A204.1 (cell line): Measurements from ENCODE around the gene RRM2.
A peak's percentile ranks its signal among the peaks of the same experiment; 100 is the strongest.
"Not testable (repeated sequence)": the region's sequence is repeated elsewhere in the genome, so short reads cannot be mapped to it uniquely, and the experiment has no call there.

Source experiments
- FAIRE-seq: peaks from 2 replicates; lab custom pipeline; 2012; peaks lifted over from hg19 to GRCh38; lab: Jason Lieb, UNC

The RRM2 gene

DNA sequence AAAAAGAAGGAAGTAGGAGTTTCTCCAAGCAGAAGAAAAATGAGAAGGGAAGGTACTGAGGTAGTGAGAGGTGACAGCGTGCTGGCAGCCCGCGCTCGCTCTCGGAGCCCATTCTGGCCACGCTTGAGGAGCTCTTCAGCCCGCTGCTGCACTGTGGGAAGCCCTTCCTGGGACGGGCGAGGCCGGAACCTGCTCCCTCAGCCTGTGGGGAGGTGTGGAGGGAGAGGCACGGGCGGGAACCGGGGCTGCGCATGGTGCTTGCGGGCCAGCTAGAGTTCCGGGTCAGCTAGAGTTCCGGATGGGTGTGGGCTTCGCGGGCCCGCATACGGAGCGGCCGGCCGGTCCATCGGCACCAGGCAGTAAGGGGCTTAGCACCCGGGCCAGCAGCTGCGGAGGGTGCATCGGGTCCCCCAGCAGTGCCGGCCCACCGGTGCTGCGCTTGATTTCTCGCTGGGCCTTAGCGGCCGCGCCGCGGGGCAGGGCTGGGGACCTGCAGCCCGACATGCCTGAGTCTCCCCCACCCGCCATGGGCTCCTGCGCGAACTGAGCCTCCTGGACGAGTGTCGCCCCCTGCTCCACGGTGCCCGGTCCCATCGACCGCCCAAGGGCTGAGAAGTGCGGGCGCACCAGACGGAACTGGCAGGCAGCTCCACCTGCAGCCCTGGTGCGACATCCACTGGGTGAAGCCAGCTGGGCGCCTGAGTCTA lies 31.2 kb upstream of the RRM2 start:
- no peak for FAIRE-seq

GRCh38 chr2:10091889-10092244 lies 30.7 kb upstream of the RRM2 start:
- FAIRE-seq: not testable (repeated sequence)

DNA sequence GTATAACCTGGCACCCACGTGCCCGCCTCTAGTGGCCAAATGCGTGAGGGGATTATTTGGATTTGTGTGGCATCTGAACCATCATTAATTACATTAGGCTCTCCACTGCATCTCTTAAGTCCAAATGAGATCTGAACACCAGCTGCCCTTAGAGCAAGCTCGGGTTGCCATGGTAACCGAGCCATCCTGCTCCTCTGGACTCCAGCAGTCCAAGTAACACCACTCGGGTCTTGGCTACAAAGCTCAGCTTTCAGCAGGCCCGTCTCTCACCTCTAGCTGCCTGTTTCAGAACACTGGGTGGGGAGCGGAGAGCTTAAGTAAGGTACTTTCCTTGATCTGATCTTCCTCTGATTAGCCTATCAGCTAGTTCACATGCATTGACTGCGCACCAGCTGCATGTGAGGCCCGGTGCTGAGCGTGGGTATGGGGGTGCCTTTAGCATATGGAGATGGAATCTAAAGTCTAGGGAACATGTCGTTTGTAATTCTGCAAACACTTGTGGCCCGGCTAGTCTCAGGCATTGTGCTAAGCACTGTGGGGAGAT lies 28.2 kb upstream of the RRM2 start:
- FAIRE-seq: no peak

GRCh38 chr2:10095175-10095574 lies 27.4 kb upstream of the RRM2 start:
- no peak for FAIRE-seq

- no peak for FAIRE-seq
Observed at GRCh38 chr2:10096641-10097040, 25.9 kb upstream of the RRM2 start.

- no peak for FAIRE-seq
Observed at GRCh38 chr2:10097352-10098148, 25.0 kb upstream of the RRM2 start.

GRCh38 chr2:10101491-10101890 lies 21.0 kb upstream of the RRM2 start:
- FAIRE-seq: no peak

GRCh38 chr2:10103179-10103578 lies 19.4 kb upstream of the RRM2 start:
- FAIRE-seq: no peak

DNA sequence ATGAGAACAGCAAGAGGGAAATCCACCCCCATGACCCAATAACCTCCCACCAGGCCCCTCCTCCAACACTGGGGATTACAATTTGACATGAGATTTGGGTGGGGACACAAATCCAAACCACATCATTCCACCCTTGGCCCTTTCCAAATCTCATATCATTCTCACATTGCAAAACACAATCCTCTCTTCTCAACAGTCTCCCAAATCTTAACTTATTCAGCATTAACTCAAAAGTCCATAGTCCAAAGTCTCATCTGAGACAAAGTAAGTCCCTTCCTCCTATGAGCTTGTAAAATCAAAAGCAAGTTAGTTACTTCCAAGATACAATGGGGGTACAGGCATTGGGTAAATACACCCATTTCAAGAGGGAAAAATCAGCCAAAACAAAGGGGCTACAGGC lies 17.6 kb upstream of the RRM2 start:
- not testable (repeated sequence) for FAIRE-seq

DNA sequence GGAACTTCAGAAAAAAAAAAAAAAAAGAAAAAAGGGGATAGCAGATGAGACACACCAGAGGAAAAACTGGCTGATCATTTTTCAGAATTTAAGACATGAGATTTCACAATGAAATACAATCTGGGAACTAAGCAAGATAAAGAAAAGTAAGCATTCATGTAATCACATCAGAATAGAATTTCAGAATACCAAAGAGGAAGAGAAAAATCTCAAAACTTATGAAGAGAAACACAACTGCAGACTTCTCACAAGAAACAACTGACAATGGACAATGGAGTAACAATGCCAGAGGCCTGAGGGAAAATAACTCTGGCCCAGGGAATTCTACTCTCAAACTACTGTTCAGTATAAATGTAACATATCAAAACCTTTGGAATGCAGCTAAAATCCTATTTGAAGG lies 13.2 kb upstream of the RRM2 start:
- no peak for FAIRE-seq

- FAIRE-seq: no peak
Observed at GRCh38 chr2:10119027-10119325, 3.6 kb upstream of the RRM2 start.

- FAIRE-seq: no peak
Observed at GRCh38 chr2:10119601-10120157, 2.9 kb upstream of the RRM2 start.

DNA sequence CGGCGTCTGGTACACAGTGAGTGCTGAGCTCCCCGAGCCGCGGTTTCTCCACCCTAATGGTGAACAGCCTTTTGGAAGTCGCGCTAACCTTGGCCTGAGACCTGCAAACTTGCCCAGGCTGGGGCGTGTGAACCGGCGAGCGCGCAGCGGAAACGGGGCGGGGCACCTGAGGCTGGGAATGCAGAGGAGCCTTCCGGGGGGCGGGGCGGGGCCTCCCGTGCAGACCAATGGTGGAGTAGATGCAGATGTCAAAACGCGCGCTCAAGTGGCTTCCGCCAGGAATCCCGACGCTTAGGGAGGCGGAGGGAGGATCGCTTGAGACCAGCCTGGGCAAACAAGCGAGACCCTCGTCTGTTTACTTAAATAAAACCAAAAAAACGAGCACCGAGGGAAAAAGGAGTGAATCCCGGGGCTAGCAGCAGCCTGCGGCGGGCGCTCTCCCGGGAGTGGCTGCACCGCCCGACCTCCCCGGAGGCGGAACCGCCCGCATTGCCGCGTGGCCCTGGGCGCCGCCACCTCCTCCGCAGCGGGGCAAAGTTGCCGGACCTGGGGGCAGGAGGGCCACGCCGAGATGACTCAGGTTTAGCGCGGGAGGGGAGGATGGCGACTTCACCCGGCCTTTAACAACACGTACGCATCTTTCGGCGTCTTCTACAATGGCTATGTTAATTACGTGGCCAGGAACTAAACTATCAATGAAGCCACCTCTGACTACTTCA lies 2.2 kb upstream of the RRM2 start:
- FAIRE-seq: peak; percentile 53

DNA sequence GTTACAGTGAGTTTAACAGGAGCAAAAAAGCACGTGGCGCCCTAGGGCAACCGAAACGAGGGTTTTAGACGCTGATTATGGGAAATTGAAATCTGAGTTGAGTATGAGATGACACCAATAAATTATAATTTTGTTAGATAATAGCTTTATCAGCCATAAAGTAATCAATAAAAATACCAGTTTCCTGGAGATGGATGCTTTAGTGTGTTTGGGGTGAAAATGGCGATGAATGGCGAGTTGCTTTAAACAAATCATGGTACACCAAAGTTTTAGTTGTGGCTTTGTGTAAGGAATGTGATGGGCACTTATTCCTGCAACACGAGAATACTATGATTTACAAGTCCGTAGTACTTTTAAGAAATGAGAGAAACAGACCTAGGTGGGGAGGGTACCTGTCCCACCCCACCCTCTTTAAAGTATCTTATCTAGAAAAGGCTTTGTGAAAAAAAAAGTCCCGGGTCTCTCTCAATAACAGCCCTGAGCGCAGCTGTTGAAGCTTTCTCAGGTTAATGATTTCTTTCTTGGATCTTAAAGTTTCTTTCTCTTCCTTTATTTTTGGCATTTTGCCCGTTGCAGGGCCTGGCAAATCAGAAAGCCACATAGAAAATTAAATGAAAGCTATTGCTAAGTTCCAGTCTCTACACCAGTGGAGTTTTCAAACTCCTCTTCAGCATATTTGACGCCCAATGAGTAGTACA lies 1.5 kb upstream of the RRM2 start:
- FAIRE-seq: no peak

DNA sequence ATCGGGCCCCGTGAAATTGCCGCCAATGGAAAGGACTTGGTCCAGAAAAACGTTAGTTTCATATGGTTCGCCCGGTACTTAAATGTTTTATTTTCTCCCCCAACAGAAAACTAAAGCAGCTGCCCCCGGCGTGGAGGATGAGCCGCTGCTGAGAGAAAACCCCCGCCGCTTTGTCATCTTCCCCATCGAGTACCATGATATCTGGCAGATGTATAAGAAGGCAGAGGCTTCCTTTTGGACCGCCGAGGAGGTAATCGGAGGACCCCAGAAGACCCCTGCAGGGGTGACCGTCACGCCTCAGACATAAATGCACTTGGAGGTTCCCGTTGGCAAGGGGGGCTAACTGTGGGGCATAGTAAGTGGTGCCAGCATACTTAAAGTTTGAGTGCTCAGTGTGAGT lies 742 bp downstream of the RRM2 start:
- FAIRE-seq: no peak

- FAIRE-seq: peak; percentile 88
Observed at GRCh38 chr2:10124538-10125045, 2.1 kb downstream of the RRM2 start.

DNA sequence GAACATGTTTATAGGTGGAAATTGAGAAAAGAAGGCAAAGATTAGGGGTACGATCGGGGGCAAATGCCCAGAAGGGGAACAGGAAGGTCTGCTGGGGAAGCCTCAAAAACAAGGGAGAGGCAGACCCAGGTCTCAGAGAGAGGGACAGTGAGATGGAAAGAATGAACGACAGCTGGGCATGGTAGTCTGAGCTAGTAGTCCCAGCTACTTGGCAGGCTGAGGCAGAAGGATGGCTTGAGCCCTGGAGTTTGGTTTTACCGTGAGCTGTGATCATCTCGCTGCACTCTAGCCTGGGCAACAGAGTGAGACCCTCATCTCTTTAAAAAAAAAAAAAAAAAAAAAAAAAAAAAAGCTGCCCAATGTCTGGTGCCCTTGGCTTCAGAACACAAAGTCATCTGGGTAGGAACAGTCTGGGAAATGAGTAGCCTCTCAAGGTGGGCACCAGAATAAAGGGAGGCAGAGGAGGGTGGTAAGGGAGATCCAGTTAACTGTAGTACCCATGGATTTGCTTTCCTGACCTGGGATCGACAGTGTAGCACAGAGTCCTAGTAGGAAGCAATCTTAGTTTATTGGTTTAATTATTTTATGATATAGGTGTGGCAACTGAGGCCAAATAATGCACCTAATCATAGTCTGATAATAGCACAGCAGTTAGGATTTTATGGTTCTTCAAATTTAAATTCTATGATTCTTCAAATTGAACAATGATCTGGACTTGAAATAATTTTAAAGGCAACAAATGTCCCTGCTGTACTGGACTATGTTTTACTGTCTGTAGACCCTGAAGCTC lies 3.5 kb downstream of the RRM2 start:
- no peak for FAIRE-seq

GRCh38 chr2:10126632-10127026 lies 4.1 kb downstream of the RRM2 start:
- FAIRE-seq: no peak

DNA sequence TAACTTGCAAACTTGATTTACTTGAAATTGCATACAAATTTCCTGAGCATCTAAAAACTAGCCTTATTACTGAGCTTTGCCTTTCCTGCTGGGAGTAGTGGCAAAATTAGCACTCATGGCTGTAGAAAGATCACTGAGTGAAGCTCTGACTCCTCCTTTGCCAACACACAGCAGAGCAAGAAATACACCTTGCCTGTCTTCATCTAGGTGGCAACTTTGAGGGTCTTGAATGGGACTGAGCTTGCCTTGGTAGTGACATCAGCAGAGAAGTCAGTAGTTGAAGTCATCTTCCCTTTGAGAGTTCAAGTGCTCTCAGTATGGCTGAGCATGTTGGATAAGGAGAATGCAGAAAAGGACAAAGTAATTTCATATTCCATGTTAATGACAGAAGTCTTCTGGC lies 5.9 kb downstream of the RRM2 start:
- no peak for FAIRE-seq

DNA sequence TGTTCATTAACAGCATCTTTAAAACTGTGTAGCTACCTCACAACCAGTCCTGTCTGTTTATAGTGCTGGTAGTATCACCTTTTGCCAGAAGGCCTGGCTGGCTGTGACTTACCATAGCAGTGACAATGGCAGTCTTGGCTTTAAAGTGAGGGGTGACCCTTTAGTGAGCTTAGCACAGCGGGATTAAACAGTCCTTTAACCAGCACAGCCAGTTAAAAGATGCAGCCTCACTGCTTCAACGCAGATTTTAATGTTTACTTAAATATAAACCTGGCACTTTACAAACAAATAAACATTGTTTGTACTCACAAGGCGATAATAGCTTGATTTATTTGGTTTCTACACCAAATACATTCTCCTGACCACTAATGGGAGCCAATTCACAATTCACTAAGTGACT lies 7.0 kb downstream of the RRM2 start:
- no peak for FAIRE-seq

GRCh38 chr2:10132043-10132575 lies 9.6 kb downstream of the RRM2 start:
- FAIRE-seq: no peak
